Activated naive CD4-positive, alpha-beta T cell treated with anti-CD3 and anti-CD28 coated beads for 36 hours (primary cell): ENCODE results near the gene PNPLA7. TPM values are rescaled to one million over a fixed set of nuclear protein-coding genes. Genes with fewer than 3 reads are reported as not detected.

ENCODE experiments used
- CTCF ChIA-PET: fragments of 350-600 bp; sonication (Branson Sonifier 250); formaldehyde crosslinking; loops from one replicate; lab custom pipeline; 2021; ENCODE audit warnings: antibody characterized with exemption; lab: Charles Lee
- DNase-seq: peaks from one replicate; pipeline ENCODE4 v3.0.0-alpha.2; 2020
- H3K27ac Mint-ChIP-seq: one replicate; pipeline ENCODE4 v1.8.0; 2021; ENCODE audit warnings: mild to moderate bottlenecking, mixed read lengths
- H3K27me3 Mint-ChIP-seq: one replicate; pipeline ENCODE4 v1.8.0; 2021; ENCODE audit warnings: low read depth, mixed read lengths
- H3K36me3 Mint-ChIP-seq: one replicate; pipeline ENCODE4 v1.8.0; 2021; ENCODE audit warnings: low read depth, mixed read lengths
- H3K4me1 Mint-ChIP-seq: one replicate; pipeline ENCODE4 v1.8.0; 2021; ENCODE audit warnings: low read depth, mixed read lengths
- H3K4me3 Mint-ChIP-seq: one replicate; pipeline ENCODE4 v1.8.0; 2021; ENCODE audit warnings: mild to moderate bottlenecking, moderate library complexity, mixed read lengths
- H3K9me3 Mint-ChIP-seq: one replicate; pipeline ENCODE4 v1.8.0; 2021; ENCODE audit warnings: mixed read lengths
- intact Hi-C: fragments of 100-400 bp; cut with micrococcal nuclease; formaldehyde crosslinking; loops from one replicate; pipeline ENCODE4 v1.15.1; 2023
- total RNA-seq, 2 experiments: library from RNA; stranded (reverse); gene quantifications; one replicate each; pipeline ENCODE4 v1.2.3, GENCODE V29; 2021

Gene PNPLA7
- total RNA-seq, 2 experiments from 2014 or later: 2.8 to 3.1 TPM

DNA sequence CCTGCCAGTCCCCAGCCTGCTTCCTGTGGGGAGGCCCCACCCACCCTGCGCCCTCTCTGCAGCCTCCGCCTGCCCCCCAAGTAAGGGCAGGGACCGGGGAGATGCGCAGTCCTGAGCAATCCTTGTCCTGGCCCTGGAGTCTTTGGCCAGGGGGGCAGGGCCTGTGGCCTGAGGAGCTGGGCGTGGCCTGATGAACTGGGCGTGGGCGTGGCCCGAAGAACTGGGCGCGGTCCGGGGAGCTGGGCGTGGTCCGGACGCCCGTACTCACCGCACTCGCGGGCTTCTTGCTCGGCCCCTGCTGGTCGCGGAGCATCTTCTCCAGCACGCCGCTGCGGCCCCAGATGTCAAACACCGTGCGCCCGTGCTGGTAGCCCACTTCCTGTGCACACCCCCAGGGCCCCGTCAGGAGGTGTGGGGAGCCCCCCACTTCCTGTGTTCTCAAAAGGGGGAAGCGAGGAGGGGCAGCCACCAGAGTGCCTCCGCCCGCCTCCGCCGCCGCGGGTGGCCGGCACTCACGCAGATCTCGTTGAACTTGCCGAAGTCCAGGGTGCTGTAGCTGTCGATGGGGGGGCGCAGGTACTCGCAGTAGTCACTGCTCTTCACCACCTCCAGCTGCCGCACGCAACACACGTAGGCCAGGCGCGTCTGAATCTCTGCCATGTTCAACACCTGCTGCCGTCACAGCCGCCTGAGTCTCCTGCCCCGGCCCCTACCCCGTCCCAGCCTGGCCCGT, 88.4 kb downstream of the PNPLA7 start:
- CTCF ChIA-PET: interaction anchor here (0.7 kb wide), 1 partner anchor 167 kb away, joined by 3 read pairs; no protein-coding TSS in a partner anchor
- no peaks in the 10 kb centered on the region for H3K27me3 Mint-ChIP-seq
- intact Hi-C loops: no loop called here
- peaks cover 20% of the 10 kb centered on the region for H3K4me1 Mint-ChIP-seq
- peak; percentile 81 for DNase-seq
- peaks cover 1% of the 10 kb centered on the region for H3K36me3 Mint-ChIP-seq
- no peaks in the 10 kb centered on the region for H3K9me3 Mint-ChIP-seq
- H3K4me3 Mint-ChIP-seq: peak overlapping the region; percentile 66
- peak overlapping the region; percentile 41 for H3K27ac Mint-ChIP-seq

DNA sequence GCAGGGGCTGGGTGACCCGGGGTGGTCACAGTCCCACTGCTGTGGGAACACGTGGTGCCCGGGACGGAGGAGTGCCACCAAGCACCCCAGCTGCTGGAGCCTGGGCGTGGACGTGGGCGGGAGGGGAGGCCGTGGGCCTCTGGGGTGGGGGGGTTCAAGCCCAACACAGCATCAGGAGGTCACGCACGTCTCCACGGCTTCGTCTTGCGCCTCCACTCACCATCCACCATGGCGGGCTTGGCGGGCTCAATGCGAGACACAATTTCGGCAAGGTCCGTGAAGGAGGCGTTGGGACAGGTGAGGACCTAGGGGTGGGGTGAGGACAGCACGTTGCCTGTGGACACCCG, 88.9 kb downstream of the PNPLA7 start:
- Mint-ChIP-seq H3K4me1 (peaks cover 24% of the 10 kb centered on the region), H3K27ac (no peak overlapping the region)

DNA sequence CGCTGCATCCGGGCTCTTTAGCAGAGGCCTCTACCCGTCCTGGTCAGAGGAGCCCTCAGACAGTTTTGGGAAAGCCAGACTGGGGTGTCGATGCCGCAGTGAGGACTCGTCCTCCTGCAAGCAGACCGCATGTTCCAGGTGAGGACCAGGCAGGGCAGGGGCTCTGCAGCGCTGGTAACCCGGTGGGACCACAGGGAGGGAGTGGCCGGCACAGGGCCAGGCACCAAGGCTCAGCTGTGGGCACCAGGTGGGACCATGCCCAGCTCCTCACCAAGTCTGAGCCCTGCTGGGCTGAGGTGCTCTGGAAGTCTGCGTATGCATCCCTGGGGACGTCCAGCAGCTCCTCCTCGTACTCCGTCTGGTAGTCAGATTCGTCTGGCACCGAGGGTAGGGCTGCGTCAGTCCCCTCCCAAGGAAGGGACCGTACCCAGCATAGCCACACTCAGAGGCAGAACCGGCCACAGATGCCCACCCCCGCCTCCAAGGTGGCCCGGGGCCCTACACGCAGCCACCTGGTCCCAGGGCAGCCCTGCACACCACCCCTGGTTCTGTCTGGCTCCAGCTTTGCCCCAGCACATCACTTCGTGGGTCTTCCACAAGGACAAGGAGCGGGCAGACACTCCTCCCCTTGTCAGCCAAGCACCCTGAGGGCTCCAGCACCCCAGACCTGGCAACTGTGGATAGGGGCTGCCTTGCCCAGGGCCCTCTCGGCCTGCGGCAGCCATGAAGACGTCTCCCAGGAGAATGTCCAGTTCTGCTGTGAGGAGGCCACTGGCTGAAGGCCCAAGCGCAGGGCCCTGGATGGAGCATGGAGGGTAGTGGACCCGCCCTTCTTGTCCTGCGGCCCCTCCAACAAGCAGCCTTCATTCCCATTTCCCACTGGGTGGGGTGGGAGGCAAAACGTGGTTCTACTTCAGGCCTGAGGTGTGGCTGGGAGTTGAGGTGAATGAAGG, 89.6 kb downstream of the PNPLA7 start:
- no peaks in the 10 kb centered on the region for H3K9me3 Mint-ChIP-seq
- no peaks in the 10 kb centered on the region for H3K27me3 Mint-ChIP-seq
- H3K4me3 Mint-ChIP-seq: no peak overlapping the region
- intact Hi-C loops: no loop called here
- H3K4me1 Mint-ChIP-seq: peaks cover 29% of the 10 kb centered on the region
- DNase-seq: no peak
- CTCF ChIA-PET: no interaction called here
- peaks cover 3% of the 10 kb centered on the region for H3K36me3 Mint-ChIP-seq
- H3K27ac Mint-ChIP-seq: no peak overlapping the region

More for the DNA sequence above, 88.9 kb downstream of the PNPLA7 start:
- intact Hi-C loops: no loop called here
- CTCF ChIA-PET: interaction anchor here (0.7 kb wide), 1 partner anchor 166 kb away, joined by 3 read pairs; no protein-coding TSS in a partner anchor
- Mint-ChIP-seq H3K36me3 (peaks cover 2% of the 10 kb centered on the region), H3K9me3 (no peaks in the 10 kb centered on the region), H3K4me3 (no peak overlapping the region), H3K27me3 (no peaks in the 10 kb centered on the region)
- DNase-seq: no peak

DNA sequence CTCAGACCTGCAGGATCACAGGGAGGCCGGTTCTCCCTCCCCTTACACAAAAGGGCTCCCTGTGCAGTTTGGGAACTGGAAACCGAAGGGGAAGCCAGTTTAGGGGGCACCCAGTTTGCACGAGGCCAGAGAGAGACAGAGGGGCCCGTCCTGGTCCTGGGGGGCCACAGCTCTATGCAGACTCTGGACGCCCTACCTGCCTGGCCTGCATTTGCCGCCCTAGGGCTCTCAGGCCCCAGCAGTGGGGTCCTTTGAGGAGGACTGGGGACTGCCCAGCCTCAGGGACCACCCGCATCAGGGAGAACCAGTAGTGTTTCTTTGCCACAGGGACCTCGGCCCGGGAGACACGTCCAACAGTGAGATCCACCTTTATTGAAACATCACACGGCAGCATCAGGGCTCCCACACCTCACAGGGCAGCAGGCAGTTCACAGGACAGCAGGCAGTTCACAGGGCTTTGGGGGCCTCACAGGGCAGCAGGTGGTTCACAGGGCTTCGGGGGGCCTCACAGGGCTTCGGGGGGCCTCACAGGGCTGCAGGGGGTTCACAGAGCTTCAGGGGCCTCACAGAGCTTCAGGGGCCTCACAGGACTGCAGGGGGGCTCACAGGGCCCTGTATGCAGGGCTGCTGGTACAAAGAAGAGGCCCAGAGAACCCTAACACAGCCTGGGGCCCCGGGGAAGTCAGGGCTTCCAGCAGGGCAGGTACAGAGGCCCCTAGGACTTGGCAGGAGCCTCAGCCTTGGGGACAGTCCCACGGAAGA, 90.4 kb downstream of the PNPLA7 start:
- no peak for DNase-seq
- Mint-ChIP-seq H3K9me3 (no peaks in the 10 kb centered on the region), H3K27ac (peak overlapping the region; percentile 65), H3K4me3 (peak overlapping the region; percentile 45), H3K36me3 (peaks cover 3% of the 10 kb centered on the region), H3K27me3 (no peaks in the 10 kb centered on the region), H3K4me1 (peaks cover 36% of the 10 kb centered on the region)
- CTCF ChIA-PET: interaction anchor here (0.7 kb wide), 1 partner anchor 36 kb away, joined by 3 read pairs; the partner anchor contains the start of genes EXD3 and NOXA1
- intact Hi-C loops: no loop called here

DNA sequence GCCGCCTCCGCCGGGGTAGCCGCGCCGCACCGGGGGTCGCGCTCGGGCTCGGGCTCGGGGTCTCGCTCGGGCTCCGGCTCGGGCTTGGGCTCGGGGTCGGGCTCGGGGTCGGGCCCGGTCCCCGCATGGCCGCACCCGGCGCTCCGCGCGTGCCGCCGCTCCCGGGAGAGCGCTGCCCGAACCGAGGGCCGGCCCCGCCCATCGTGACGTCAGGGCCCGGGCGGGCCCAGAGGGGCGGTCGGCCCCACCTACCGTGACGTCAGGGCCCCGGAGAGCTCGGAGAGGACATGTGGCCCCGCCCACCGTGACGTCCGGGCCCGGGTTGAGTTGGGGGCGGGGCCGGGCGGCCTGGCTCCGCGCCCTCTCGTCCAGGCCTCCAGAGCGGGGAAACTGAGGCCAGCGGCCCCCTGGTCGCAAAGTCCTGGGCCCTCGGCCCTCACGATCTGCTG, 91.0 kb downstream of the PNPLA7 start, which contains the start of gene NSMF:
Gene NSMF (minus strand): TSS at position 183 of the 449 bp plus-strand sequence. CDS start 232 bp downstream, outside the sequence.
- Mint-ChIP-seq H3K4me3 (peak within 1 kb of the TSS; percentile 45), H3K27ac (peak within 1 kb of the TSS; percentile 65), H3K9me3 (no peaks in the 10 kb centered on the region), H3K27me3 (no peaks in the 10 kb centered on the region), H3K4me1 (peaks cover 41% of the 10 kb centered on the region), H3K36me3 (peaks cover 7% of the 10 kb centered on the region)
- peak; percentile 94 for DNase-seq
- CTCF ChIA-PET: interaction anchor here (0.7 kb wide), 1 partner anchor 36 kb away, joined by 3 read pairs; the partner anchor contains the start of genes EXD3 and NOXA1
- intact Hi-C loops: no loop called here

DNA sequence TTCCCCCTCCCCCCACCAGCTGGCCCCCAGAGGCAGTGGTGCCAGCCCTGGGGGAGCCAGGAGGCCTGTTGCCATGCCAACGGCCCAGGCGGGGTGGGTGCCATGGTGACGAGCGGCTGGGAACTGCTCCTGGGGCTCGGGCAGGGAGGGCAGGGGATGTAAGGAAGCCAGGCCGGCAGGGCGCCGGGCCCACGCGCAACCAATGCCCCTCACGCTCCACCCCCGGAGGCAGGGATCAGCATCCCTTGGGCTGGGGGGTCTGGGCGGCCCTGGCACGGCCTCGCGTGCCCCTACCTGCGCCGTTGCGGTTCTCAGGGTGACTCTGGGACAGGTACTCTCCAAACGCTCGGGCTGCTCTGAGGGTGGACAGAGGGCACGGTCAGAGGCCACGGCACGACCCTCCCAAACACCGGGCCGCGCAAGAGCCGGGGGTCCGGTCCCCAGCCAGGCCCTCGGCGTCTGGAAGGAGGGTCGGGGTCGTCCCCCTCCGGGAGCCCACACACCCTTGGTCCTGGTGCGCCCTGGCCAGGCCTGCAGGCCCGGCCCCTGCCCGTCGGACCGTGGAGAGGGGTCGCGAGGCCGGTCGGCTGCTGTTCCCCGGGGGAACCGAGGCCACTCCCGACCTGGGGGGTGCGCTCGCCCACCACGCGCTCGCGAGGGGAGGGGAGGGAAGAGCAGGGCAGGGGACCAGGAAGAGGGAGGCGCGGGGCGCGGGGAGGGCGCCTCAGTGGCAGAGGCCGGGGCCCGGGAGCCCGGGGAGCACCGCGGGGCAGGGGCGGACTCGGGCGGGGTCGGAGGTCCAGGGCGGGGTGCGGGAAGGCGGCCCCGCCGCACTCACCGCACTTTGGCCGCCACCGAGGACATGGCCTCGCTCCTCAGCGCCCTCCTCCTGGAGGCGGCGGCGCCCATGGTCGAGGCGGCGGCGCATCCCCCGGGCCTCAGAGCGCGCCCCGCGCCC, 91.7 kb downstream of the PNPLA7 start:
- Mint-ChIP-seq H3K27me3 (no peaks in the 10 kb centered on the region), H3K4me3 (peak overlapping the region; percentile 39), H3K4me1 (peaks cover 45% of the 10 kb centered on the region), H3K36me3 (peaks cover 10% of the 10 kb centered on the region), H3K27ac (no peak overlapping the region), H3K9me3 (no peaks in the 10 kb centered on the region)
- DNase-seq: no peak
- CTCF ChIA-PET: no interaction called here
- intact Hi-C loops: no loop called here

DNA sequence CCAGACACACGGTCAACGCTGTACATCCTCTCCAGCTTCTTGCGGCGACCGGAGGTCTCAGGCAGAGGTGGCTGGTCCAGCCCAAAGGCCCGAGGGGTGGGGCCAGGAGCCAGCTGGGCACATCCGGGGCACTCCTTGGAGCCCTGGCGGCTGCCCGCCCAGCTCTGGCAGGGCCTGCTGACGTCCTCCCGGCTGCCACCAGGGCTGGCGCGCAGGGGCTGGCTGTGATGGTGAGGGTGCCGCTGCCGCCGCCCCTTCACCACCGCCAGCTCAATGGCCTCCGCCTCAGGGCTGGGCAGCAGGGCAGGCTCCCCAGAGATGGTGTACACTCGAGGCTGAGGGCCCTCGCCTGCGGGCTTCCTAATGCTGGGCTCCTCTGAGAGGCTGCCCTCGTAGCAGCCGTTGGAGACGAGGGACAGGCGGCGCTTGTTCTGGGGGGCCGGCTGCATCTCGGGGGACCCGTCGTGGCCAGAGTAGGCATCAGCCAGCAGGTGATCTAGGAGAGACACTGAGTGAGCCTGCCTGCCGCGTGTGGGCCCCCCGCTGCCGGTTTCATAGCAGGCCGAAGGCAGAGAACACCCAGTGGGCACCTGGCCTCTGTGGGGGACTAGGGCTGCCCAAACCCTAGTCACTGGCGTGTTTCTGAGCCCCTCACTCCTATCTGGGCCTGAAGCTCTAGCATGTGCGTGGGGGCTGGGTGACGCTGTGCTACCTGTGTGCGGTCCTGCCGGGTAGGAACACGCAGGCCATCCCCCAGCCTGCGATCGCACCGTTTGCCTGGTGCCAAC, 92.6 kb downstream of the PNPLA7 start:
- H3K27ac Mint-ChIP-seq: no peak overlapping the region
- CTCF ChIA-PET: interaction anchor here (0.6 to 1.1 kb wide), 2 partner anchors 14 to 348 kb away, joined by 3 to 4 read pairs; no protein-coding TSS in a partner anchor
- peaks cover 46% of the 10 kb centered on the region for H3K4me1 Mint-ChIP-seq
- H3K4me3 Mint-ChIP-seq: peak overlapping the region; percentile 34
- H3K9me3 Mint-ChIP-seq: no peaks in the 10 kb centered on the region
- H3K27me3 Mint-ChIP-seq: no peaks in the 10 kb centered on the region
- intact Hi-C loops: no loop called here
- peaks cover 10% of the 10 kb centered on the region for H3K36me3 Mint-ChIP-seq
- no peak for DNase-seq

DNA sequence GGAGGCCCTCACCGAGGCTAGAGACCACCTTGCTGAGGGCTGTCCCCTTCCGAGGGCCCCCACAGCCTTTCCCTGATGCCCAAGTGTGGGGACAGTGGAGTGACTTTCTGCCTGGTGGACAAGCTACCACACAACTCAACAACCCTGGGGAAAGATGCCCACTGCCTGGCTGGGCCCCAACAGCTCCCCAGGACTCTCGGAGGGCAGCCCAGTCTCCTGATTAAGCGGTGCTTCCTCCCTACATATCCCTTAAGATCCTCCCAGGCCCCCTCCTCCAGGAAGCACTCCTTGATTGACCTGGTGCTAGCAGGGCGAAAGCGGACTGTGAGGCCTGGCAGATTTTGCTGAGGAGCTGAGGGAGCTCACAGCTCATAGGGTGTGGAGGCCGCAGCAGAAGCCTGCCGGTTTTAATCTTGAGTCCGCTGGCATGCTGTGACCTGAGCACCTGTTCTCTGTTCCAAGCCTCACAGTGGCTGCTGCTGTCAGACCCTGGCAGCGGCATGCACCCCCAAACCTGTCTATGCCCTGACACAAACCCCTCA, 93.3 kb downstream of the PNPLA7 start:
- peaks cover 50% of the 10 kb centered on the region for H3K4me1 Mint-ChIP-seq
- no peaks in the 10 kb centered on the region for H3K27me3 Mint-ChIP-seq
- intact Hi-C loops: no loop called here
- H3K4me3 Mint-ChIP-seq: peak overlapping the region; percentile 16
- no peak for DNase-seq
- H3K27ac Mint-ChIP-seq: no peak overlapping the region
- H3K36me3 Mint-ChIP-seq: peaks cover 13% of the 10 kb centered on the region
- no peaks in the 10 kb centered on the region for H3K9me3 Mint-ChIP-seq
- CTCF ChIA-PET: interaction anchor here (0.6 to 1.1 kb wide), 2 partner anchors 13 to 349 kb away, joined by 3 to 4 read pairs; no protein-coding TSS in a partner anchor

DNA sequence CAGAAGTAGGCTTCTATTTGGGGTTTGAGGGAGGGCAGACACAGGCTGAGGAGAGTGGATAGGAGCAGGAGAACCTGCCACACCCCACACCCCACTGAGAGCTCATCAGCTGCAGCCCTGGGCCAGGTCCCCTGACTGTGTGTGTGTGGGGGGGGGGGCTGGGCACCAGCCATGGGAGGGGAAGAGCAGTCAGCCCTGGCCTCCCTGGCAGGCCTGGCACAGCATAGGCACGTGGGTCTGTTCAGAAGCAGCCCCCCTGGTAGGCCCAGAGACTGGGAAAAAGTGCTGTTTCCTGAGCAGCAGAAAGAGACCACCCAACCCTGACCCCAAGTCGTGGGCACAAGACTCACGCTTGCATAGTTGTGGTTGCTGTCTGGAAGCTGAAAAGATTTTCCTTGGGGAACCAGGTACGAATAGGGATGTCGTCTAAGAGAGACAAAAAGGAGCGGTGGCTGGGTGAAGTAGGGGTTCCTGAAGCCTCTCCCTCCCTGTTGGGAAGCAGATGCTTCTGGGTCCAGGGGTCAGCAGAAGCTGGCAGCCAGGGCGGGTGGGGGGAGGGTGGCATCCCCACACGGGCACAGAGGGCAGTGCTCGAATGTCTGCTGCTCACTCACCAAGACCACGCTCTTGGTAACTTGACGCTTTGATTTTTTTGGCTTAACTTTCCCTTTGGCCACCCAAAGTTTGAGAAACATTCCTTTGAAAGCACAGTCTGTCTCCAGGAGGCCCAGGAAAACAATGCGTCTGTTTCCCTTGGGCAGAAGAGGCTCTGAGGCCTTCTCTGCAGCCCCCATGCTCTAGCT, 93.9 kb downstream of the PNPLA7 start:
- H3K4me1 Mint-ChIP-seq: peaks cover 54% of the 10 kb centered on the region
- H3K27ac Mint-ChIP-seq: no peak overlapping the region
- peak overlapping the region; percentile 22 for H3K4me3 Mint-ChIP-seq
- no peaks in the 10 kb centered on the region for H3K27me3 Mint-ChIP-seq
- intact Hi-C loops: no loop called here
- peaks cover 13% of the 10 kb centered on the region for H3K36me3 Mint-ChIP-seq
- CTCF ChIA-PET: no interaction called here
- no peaks in the 10 kb centered on the region for H3K9me3 Mint-ChIP-seq
- DNase-seq: no peak
